Measurements from ENCODE around the gene BACH2. TPM values are rescaled to one million over a fixed set of nuclear protein-coding genes. Genes with fewer than 3 reads are reported as not detected.

Gene BACH2
- polyA plus RNA-seq, 1 experiment: 2.2 TPM

GRCh38 chr6:89941763-89942497, 354.7 kb downstream of the BACH2 start:
- no peak for TF ChIP-seq CTCF (IDR thresholded peaks at IDR 0.05; ENCODE audit: low read depth, low read length)
- DNase-seq (ENCODE audit: low read depth, low spot score): no peak
- no peaks in the 10 kb centered on the region for H3K9me3 ChIP-seq (ENCODE audit: control insufficient read depth, insufficient read depth, low read length)
- no peak overlapping the region for H3K4me3 ChIP-seq (ENCODE audit: low read depth, low read length)
- ChIA-PET CTCF (interaction anchor here (1.7 to 8.4 kb wide), 9 partner anchors 11 to 535 kb away, joined by 5 to 272 read pairs (median 15); partner anchors contain the start of gene BACH2), POLR2A (no interaction called here)
- no peaks in the 10 kb centered on the region for H3K27me3 ChIP-seq (ENCODE audit: control insufficient read depth, insufficient read depth, low read length)
- H3K27ac ChIP-seq (ENCODE audit: low read depth, low read length): no peak overlapping the region

GRCh38 chr6:89941031-89941762, 355.4 kb downstream of the BACH2 start:
- no peak for TF ChIP-seq CTCF (IDR thresholded peaks at IDR 0.05; ENCODE audit: low read depth, low read length)
- Histone ChIP-seq H3K4me3 (ENCODE audit: low read depth, low read length) (no peak overlapping the region), H3K27me3 (ENCODE audit: control insufficient read depth, insufficient read depth, low read length) (no peaks in the 10 kb centered on the region), H3K27ac (ENCODE audit: low read depth, low read length) (peak overlapping the region; percentile 0), H3K9me3 (ENCODE audit: control insufficient read depth, insufficient read depth, low read length) (no peaks in the 10 kb centered on the region)
- CTCF ChIA-PET: interaction anchor here (0.5 to 8.4 kb wide), 114 partner anchors 8 to 609 kb away, joined by 3 to 272 read pairs (median 5); partner anchors contain the start of gene BACH2
- DNase-seq (ENCODE audit: low read depth, low spot score): no peak
- POLR2A ChIA-PET: interaction anchor here (0.6 to 1.2 kb wide), 4 partner anchors 57 to 538 kb away, joined by 3 to 7 read pairs (median 4); partner anchors contain the start of gene BACH2

GRCh38 chr6:89940225-89941027, 356.2 kb downstream of the BACH2 start:
- Histone ChIP-seq H3K4me3 (ENCODE audit: low read depth, low read length) (no peak overlapping the region), H3K9me3 (ENCODE audit: control insufficient read depth, insufficient read depth, low read length) (no peaks in the 10 kb centered on the region), H3K27me3 (ENCODE audit: control insufficient read depth, insufficient read depth, low read length) (no peaks in the 10 kb centered on the region), H3K27ac (ENCODE audit: low read depth, low read length) (no peak overlapping the region)
- POLR2A ChIA-PET: interaction anchor here (0.6 to 1.2 kb wide), 5 partner anchors 57 to 539 kb away, joined by 3 to 7 read pairs (median 4); partner anchors contain the start of gene BACH2
- CTCF ChIA-PET: interaction anchor here (0.5 to 8.4 kb wide), 123 partner anchors 9 to 609 kb away, joined by 3 to 272 read pairs (median 5); partner anchors contain the start of gene BACH2
- peak; percentile 81 for TF ChIP-seq CTCF (IDR thresholded peaks at IDR 0.05; ENCODE audit: low read depth, low read length)
- peak; percentile 77 for DNase-seq (ENCODE audit: low read depth, low spot score)

DNA sequence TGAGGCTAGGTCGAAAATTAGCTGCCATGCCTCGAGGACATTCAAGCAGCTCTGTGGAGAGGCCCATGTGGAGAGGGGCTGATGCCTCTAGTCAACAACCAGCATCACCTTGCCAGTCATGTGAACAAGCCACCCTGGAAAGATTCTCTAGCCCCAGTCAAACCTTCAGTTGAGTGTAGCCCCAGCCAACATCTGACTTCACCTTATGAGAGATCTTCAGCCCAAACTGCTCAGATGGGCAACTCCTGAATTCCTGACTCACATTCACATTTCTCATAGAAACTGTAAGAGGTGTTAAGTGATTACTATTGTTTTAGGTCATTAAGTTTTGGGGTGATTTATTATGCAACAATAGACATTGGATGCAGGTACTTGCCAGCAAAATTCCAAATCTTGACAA, 357.5 kb downstream of the BACH2 start:
- no peak for TF ChIP-seq CTCF (IDR thresholded peaks at IDR 0.05; ENCODE audit: low read depth, low read length)
- no peaks in the 10 kb centered on the region for H3K9me3 ChIP-seq (ENCODE audit: control insufficient read depth, insufficient read depth, low read length)
- H3K27ac ChIP-seq (ENCODE audit: low read depth, low read length): no peak overlapping the region
- H3K27me3 ChIP-seq (ENCODE audit: control insufficient read depth, insufficient read depth, low read length): no peaks in the 10 kb centered on the region
- no peak overlapping the region for H3K4me3 ChIP-seq (ENCODE audit: low read depth, low read length)
- ChIA-PET POLR2A (no interaction called here), CTCF (interaction anchor here (0.6 to 8.4 kb wide), 5 partner anchors 130 to 537 kb away, joined by 3 to 272 read pairs (median 11); no protein-coding TSS in a partner anchor)
- no peak for DNase-seq (ENCODE audit: low read depth, low spot score)

All from AG04450 (cell line).